GM10266 (cell line): ENCODE measurements around the gene RSL1D1.

ENCODE experiments used
- DNase-seq: peaks from one replicate; pipeline ENCODE4 v3.0.0; 2012; ENCODE audit errors: extremely low spot score
- TF ChIP-seq, protein P1 (sequence below): IDR thresholded peaks from 2 replicates; pipeline ENCODE4 v1.5.1; 2012; ENCODE audit warnings: mild to moderate bottlenecking, low read depth; ENCODE audit not compliant: control insufficient read depth, insufficient read depth; ENCODE audit errors: missing control alignments

The RSL1D1 gene

DNA sequence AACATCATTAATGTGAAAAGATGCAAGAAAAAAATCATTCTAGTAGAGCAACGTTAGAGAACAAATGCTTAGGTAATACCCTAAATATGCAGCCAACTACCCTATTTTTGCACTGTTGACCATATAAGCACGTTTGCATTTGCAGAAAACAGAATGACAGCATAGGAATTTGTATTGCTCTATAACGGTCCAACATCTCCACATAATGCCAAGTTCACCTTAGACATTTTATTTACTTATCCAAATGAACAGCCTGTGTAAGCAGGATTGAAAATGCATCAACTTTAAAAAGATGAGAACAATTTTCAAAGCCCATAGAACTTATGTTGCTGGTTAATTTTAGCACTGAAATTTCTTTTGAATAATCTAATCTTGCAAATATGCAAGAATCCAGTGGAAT, 19.1 kb upstream of the RSL1D1 start:
- no peak for DNase-seq
- TF ChIP-seq, protein P1, sequence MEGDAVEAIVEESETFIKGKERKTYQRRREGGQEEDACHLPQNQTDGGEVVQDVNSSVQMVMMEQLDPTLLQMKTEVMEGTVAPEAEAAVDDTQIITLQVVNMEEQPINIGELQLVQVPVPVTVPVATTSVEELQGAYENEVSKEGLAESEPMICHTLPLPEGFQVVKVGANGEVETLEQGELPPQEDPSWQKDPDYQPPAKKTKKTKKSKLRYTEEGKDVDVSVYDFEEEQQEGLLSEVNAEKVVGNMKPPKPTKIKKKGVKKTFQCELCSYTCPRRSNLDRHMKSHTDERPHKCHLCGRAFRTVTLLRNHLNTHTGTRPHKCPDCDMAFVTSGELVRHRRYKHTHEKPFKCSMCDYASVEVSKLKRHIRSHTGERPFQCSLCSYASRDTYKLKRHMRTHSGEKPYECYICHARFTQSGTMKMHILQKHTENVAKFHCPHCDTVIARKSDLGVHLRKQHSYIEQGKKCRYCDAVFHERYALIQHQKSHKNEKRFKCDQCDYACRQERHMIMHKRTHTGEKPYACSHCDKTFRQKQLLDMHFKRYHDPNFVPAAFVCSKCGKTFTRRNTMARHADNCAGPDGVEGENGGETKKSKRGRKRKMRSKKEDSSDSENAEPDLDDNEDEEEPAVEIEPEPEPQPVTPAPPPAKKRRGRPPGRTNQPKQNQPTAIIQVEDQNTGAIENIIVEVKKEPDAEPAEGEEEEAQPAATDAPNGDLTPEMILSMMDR = no peak

DNA sequence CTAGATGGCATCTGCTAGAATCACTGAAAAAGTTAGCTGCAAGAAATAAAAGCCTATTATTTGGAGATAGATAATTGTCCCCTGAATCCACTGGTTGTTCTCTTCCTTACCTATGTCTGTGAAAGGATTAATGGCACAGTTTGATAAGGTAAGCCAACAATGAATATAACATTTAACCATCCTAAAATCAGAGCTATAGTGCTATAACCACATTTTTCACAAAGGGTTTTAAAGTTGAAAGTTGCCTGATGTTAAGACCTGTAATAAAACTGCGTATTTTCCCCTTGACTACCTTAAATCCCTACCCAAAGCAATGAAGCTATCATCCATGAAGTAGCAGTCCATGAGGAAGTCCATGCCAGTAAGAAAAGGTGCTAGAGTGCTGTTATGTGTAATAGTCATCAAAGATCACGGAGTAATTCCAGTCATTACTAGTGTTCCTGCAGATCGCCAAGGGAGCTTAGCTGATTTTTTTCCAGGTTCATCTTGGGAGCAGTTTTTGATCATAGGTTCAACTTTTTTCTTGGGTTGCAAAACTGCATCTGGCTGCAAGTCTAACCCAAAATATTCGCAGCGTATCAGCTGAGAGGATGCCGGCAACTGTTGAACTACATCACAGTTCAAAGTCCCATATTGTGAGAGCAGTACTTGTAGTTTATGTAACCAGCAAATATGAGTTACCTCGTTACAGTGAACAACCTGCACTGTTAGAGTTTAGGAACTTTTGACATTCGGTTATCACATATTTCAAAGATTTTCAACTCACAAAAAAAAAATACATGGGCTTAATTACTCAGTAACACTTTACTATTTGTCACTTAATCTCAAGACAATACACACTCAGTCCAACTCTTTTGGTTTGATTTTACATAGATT, 18.2 kb upstream of the RSL1D1 start:
- TF ChIP-seq, protein P1 = no peak
- no peak for DNase-seq

DNA sequence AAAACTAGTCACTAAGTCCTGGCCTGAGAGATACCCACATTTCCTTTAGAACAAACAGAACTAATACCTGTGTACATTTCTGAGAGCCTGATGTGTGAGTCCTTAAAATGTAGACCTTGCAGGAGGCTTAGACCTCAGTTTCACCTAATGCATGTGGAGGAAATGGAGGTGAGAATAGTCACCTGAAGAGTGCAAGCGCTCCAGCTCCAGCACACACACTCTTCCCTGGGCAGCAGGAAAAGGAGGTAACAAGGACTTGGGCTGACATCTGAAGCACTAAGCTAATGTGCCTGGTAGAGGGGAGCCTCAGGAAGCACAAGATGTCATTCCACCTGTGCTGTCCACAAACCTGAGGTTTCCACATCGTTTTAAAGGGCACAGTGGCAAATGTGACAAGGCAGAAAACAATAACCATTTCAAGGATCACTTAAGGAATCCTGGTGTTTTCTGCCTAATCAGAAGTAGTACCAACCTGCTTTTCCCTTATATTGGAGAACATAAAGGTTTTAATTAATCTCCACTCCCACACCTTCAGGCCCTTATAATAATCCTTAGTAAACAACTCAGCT, 17.2 kb upstream of the RSL1D1 start:
- no peak for DNase-seq
- TF ChIP-seq, protein P1 = no peak

DNA sequence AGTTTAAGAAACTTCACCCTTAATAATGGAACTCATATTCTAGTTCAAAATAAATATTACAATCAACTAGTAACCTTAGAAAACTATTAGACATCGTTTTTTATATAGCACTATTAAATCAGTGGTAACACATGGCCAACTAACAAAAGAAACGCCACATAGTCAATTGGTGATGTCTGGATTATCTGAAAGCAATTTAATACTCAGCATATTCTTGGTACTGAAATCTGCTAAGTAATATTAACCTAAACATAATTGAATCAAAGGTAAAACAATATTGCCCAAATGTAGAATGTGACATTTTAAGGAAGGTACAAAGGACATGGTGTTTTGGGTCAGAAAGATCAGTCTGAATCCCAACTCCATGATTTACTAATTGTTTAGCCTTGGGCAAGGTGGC, 11.1 kb upstream of the RSL1D1 start:
- DNase-seq = no peak
- TF ChIP-seq, protein P1 = no peak

DNA sequence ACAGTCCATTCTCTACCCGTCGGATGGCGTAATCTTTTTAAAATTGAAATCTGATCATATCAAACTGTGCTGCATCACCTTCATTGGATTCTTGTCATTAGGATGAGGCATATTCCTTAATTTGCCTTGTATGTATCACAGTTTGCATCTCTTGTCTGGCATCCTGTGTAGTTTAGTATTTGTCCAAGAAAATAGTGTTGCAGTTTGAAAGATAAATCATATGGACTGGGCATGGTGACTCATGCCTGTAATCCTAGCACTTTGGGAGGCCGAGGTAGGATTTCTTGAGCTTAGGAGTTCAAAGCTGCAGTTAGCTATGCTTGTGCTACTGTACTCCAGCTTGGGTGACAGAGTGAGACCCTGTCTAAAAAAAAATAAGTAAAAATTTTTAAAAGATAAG, 5.8 kb upstream of the RSL1D1 start:
- TF ChIP-seq, protein P1 = no peak
- DNase-seq = no peak

DNA sequence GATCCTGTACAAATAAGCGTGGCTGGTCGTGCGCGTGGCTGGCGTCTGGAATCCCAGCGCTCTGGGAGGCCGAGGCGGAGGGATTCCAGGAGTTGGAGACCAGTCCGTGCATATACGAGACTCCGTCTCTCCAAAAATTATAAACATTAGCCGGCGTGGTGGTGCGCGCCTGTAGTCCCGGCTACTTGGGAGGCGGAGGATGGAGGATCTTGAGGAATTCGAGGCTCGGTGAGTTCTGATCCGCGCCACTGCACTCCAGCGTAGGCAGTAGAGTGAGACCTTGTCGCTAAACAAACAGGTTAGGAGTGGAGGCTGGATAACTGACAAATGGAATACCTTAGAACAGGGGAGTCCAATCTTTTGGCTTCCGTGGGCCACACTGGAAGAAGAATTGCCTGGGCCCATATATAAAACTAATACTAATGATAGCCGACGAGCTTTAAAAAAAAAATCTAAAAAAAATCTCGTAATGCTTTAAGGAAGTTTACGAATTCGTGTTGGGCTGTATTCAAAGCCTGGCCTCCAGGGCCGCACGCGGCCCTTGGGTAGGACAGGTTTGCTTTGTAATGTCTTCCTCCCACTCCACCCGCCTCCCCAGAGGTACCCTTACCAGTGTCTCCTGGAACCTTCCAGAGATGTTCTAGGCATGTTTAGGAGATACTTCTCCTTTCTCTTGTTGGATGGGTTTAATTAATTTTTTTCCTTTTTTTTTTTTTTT, 909 bp upstream of the RSL1D1 start:
- DNase-seq = no peak
- TF ChIP-seq, protein P1 = no peak
